Thoracic aorta (tissue), 2 donors: ENCODE measurements around the gene RANGAP1. TPM values are rescaled to one million over a fixed set of nuclear protein-coding genes. Genes with fewer than 3 reads are reported as not detected.

Experiments used
- ATAC-seq: fragments of 150-250 bp; one replicate; pipeline ENCODE4 v1.8.0; 2017; ENCODE audit warnings: low read depth; ENCODE audit not compliant: insufficient number of reproducible peaks, low FRiP score
- DNase-seq: peaks from one replicate; pipeline ENCODE4 v3.0.0-alpha.2; 2020; ENCODE audit warnings: low spot score
- H3K27ac ChIP-seq, 2 donors: fragments of 200-600 bp; sonication (generic); 1 replicate in 1 of 2; 2 replicates in 1 of 2; pipeline ENCODE4 v1.5.1; 2016; ENCODE audit warnings: mild to moderate bottlenecking in 2 of 2, moderate library complexity in 2 of 2
- H3K27me3 ChIP-seq: fragments of 200-600 bp; sonication (generic); replicated peaks from 2 replicates; pipeline ENCODE4 v1.6.0; 2016; ENCODE audit warnings: mild to moderate bottlenecking; ENCODE audit not compliant: insufficient read depth
- H3K36me3 ChIP-seq: fragments of 200-600 bp; sonication (generic); one replicate; pipeline ENCODE4 v1.5.1; 2016
- H3K4me1 ChIP-seq, 2 donors: fragments of 200-600 bp; sonication (generic); 1 replicate in 1 of 2; 2 replicates in 1 of 2; pipeline versions ENCODE4 v1.5.1 to v1.6.0; 2016; ENCODE audit warnings: low read depth in 2 of 2, mild to moderate bottlenecking in 1 of 2; ENCODE audit not compliant: control insufficient read depth in 1 of 2
- H3K4me3 ChIP-seq: fragments of 200-600 bp; sonication (generic); 2 replicates; pipeline ENCODE4 v1.5.1; 2016; ENCODE audit warnings: mild to moderate bottlenecking
- H3K9me3 ChIP-seq: fragments of 200-600 bp; sonication (generic); 2 replicates; pipeline ENCODE4 v1.5.1; 2016
- CTCF ChIP-seq: fragments of 200-600 bp; sonication (generic); IDR thresholded peaks from one replicate; pipeline ENCODE4 v1.5.1; 2019; ENCODE audit warnings: antibody characterized with exemption
- total RNA-seq, 2 donors: library from RNA; depleted of rRNA; stranded (reverse); fragments of >200 nt; gene quantifications; one replicate each; pipeline versions ENCODE4 v1.1.0 to v1.2.3, GENCODE V29; 2016

RANGAP1 gene
- total RNA-seq, 2 donors from 2014 or later: 42.0 to 42.7 TPM

GRCh38 chr22:41257696-41258095 lies 28.3 kb downstream of the RANGAP1 start:
- H3K27ac ChIP-seq: no peak overlapping the region
- ATAC-seq (no peak), DNase-seq (no peak)
- H3K9me3 ChIP-seq: no peaks in the 10 kb centered on the region
- peaks cover 64% of the 10 kb centered on the region for H3K36me3 ChIP-seq
- H3K27me3 ChIP-seq: no peaks in the 10 kb centered on the region
- TF ChIP-seq CTCF: no peak
- H3K4me1 ChIP-seq: no peaks in the 10 kb centered on the region
- H3K4me3 ChIP-seq: no peak overlapping the region

DNA sequence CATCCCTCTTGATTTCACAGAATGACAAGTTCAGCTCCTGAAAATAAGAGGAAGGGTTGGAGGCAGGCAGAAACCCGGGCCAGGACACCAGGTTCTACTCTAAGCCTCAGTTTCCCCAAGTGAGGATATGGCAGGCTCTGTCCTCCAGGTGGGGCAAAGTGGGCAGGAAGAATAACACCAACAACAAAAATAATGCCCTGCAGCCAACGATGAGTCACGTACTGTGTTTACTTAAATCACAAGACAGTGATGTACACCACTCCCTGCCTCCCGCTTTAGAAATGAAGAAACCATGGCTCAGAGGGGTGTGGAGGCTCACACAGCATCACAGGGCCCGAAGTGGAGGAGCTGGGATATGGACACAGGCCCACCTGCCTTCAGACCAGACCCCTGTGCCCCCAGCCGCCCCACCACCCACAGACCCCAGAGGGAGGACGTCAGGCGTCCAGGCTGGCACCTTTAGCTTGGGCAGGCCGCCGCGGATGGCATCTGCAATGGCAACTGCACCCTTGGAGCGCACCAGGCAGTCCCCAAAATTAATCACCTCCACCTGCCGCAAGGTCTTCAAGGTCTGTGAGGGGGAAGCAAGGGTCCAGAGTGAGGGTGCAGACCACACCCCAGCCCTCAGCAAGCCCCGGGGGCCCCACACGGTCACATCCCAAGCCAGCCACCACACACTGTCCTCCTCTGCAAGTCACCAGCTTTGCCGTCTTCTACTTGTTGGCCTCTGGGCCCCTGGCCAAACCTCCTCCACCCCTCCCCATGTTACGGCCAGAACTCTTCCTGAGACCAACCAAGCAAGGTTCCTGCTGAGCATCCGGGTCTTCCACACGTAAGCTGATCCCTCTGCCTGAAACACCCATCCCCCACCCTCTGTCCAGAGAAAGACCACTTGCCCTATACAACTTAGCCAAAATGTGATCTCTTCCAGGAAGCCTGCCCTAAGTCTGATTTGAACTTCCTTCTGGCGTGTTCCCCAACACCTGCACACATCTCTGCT lies 29.4 kb downstream of the RANGAP1 start:
- no peaks in the 10 kb centered on the region for H3K9me3 ChIP-seq
- DNase-seq: no peak
- peaks cover 59% of the 10 kb centered on the region for H3K36me3 ChIP-seq
- ATAC-seq: no peak
- H3K27me3 ChIP-seq: no peaks in the 10 kb centered on the region
- H3K4me3 ChIP-seq: no peak overlapping the region
- no peaks in the 10 kb centered on the region for H3K4me1 ChIP-seq
- no peak overlapping the region for H3K27ac ChIP-seq
- no peak for TF ChIP-seq CTCF

- no peak overlapping the region for H3K4me3 ChIP-seq
- H3K9me3 ChIP-seq: no peaks in the 10 kb centered on the region
- TF ChIP-seq CTCF: no peak
- no peak overlapping the region for H3K27ac ChIP-seq
- DNase-seq (no peak), ATAC-seq (no peak)
- peaks cover 63% of the 10 kb centered on the region for H3K36me3 ChIP-seq
- H3K27me3 ChIP-seq: no peaks in the 10 kb centered on the region
- H3K4me1 ChIP-seq: no peaks in the 10 kb centered on the region
Measured at GRCh38 chr22:41254230-41254629, 31.8 kb downstream of the RANGAP1 start.

- no peak for ATAC-seq
- H3K27ac ChIP-seq: no peak overlapping the region
- H3K27me3 ChIP-seq: no peaks in the 10 kb centered on the region
Measured at GRCh38 chr22:41252365-41252764, 33.6 kb downstream of the RANGAP1 start.

More at GRCh38 chr22:41252365-41252764, 33.6 kb downstream of the RANGAP1 start:
- Histone ChIP-seq H3K9me3 (no peaks in the 10 kb centered on the region), H3K36me3 (peaks cover 62% of the 10 kb centered on the region), H3K4me3 (no peak overlapping the region), H3K4me1 (no peaks in the 10 kb centered on the region)
- no peak for DNase-seq
- TF ChIP-seq CTCF: no peak
